GM19240 (cell line): ENCODE measurements around the gene ARRB2.
"Not testable (repeated sequence)": the region's sequence is repeated elsewhere in the genome, so short reads cannot be mapped to it uniquely, and the experiment has no call there.

Experiments
- DNase-seq: peaks from one replicate; pipeline ENCODE4 v3.0.0; 2011; ENCODE audit warnings: low spot score; ENCODE audit not compliant: insufficient read length

ARRB2 gene

DNA sequence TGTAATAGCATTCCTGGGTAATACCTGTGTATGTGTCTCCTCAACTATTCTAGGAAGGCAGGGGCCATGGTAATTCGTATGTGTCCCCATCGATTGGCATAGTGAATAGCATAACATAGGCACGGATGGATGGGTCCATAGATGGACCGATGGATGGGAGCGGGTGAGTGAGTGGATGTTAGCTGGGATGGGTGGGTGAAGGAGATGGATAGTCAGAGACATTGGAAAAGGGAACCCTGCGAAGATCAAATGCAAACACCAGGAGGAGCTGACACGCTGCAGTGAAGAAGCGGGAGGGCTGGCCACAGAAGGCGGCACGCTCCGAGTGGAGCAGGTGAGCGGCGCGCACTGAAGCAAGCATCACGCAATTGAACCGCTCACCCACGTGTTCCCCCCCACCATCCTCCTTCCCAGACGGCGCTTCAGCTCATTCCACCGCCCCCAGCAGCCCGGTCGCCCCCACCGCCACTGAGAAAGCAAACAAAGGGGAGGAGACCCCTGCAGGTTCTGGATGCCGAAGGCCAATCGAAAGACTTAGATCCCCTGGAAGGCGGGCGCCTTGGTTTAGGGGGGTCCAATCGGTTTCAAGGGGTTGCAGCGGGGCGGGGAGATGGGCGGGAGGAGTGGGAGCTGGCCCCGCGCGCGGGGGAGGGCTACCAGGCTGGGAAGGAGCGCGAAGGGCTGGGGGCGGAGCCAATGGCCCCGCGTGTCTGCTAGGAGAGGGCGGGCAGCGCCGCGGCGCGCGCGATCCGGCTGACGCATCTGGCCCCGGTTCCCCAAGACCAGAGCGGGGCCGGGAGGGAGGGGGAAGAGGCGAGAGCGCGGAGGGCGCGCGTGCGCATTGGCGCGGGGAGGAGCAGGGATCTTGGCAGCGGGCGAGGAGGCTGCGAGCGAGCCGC, at the start of gene ARRB2:
Gene ARRB2 (plus strand): TSS at position 839 of the 899 bp plus-strand sequence. CDS start 90 bp downstream, outside the sequence.
- peak; percentile 96 for DNase-seq

DNA sequence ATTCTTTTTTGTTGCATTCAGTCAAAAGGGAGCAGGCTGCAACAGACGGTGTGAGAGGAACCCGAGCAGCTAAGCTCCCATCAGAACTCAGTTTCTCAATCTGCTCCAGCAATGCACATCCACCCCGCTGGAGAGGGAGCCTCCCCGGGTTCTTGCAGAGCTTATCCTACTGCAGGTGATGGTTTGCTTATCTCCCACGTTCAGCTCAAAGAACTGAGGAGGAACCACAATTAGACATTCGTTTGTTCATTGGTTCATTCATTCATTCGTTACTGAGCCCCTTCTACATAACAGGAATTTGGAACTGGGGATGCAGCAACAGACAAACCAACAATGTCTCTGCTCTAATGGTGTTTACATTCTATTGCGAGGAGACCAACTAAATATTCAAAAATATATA, 46.7 kb upstream of the ARRB2 start:
- no peak for DNase-seq

DNA sequence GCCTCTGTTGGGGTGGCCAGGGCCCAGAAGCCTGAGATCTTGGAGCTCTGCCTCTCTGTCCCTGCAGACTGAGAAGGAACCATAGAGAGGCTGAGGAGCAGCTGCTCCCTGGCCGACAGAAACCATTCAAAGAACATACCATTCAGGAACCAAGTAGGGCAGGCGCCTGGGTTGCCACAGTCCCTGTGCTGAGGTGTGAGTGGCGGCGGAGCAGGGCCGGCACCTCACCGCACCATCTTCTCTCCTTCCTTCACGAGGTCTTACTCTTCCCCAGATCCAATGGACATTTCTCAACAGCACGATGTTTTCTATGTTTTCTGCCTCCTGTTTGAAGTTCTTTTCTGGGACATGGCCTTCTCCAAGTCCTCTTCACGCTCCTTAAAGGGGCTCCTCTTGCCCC, 46.2 kb upstream of the ARRB2 start:
- no peak for DNase-seq

DNA sequence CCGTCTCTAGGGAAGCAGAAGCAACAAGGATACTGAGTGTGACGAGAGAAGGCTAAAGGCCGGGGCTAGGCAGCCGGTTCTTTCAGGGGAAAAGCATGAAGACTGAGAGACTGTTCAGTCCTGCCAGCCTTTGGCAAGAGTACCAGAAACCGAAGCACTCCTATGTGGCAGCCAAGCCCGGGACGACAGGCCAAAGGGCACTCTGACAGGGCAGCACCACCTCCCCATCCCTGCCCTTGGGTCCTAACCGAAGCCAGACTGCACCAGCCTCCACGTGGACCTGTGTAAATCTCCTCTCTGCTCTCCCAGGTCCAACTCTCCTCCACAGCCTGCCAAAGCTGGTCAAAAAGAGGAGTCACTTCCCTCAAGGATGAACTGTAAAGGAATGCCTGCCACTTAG, 45.4 kb upstream of the ARRB2 start:
- no peak for DNase-seq

DNA sequence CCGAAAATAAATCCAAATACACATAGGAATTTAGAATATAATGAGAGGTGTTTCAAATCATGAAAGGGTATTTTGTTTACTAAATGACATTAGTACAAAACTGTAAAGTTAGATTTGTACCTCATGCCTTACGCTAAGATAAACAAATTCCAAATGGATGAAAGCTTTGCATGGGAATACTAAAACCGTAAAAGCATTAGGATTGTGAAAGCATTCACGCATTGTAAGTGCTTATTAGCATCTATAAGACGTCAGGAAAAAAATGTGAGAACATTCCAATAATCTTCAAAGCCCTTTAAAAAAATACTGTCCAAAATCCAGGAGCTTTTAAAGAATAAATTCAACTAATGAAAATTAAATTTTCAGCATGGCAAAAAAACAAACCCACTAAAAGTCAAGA, 44.1 kb upstream of the ARRB2 start:
- no peak for DNase-seq

DNA sequence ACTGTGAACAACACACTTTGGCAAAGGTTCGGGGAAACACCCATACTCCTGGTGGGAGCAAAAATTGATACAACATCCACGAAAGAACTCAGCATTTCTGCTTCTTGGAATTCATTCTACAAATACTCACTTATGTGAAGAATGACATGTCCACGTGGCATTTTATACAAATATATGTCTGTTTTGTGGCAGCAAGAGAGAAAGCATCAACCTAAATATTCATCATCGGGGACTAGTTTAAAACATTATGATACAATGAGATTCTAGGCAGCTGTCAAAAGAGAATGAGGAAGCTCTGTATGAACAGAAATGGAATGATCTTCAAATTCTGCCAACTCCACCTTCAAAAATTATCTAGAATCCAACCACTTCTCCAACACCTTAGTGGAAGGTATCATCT, 43.3 kb upstream of the ARRB2 start:
- no peak for DNase-seq

DNA sequence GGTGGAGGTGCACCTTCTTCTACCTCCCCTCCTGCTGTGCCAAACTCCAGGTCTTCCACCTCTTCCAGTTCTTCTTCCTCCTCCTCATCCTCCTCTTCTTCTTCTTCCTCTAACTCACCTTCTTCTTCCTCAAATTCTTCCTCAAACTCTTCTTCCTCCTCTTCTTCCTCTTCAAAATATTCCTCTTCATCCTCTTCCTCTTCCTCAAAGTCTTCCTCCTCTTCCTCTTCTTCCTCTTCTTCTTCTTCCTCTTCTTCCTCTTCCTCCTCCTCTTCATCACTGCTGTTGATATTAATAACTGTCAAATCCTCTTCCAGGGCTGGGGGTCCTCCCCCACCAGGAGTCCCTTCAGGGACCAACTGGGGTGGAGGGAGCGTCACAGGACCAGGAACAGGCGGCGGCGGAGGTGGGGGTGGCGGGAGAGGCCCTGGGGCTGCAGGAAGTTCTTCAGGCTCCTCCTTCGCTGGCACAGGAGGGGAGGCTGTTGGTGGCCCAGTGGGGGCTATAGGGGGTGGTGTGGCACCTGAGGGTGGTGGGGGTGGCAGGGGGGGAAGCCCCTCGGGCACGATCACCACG, 38.3 kb upstream of the ARRB2 start:
- no peak for DNase-seq

DNA sequence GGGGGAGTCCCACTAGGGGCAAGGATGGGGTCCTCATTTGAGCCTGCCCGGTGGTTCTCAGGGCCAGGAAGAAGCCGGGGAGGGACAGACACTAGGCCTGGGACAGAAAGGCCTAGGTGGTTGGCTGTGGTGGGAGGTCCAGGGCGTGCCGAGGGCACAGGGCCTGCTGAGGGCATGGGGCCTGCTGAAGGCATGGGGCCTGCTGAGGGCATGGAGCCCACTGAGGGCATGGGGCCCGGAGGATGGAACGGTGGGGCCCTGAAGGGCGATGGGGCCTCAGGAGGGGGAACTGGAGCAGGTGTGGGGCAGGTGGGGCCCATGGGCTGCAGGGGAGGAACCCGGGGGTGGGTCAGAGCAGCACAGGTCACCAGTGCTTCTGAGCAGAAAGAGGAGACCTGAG, 37.7 kb upstream of the ARRB2 start:
- no peak for DNase-seq

DNA sequence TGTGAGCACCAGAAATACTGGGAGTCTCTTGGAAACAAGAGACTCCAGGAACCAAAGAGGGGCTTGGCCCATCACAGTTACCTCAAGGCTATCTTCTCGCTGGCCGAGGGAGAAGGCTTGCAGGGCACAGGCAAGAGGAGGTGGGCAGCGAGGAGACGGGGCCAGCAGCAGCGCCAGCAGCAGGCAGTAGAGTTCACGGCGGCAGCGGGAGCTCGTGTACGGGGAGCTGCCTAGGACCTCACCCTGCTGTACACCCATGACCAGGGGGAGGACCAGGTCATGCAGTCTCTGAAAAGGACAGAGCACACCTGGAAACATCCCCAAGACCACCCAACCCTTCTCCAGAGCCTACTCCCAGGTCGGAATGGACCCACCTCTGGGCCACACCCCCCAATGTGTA, 37.3 kb upstream of the ARRB2 start:
- no peak for DNase-seq

DNA sequence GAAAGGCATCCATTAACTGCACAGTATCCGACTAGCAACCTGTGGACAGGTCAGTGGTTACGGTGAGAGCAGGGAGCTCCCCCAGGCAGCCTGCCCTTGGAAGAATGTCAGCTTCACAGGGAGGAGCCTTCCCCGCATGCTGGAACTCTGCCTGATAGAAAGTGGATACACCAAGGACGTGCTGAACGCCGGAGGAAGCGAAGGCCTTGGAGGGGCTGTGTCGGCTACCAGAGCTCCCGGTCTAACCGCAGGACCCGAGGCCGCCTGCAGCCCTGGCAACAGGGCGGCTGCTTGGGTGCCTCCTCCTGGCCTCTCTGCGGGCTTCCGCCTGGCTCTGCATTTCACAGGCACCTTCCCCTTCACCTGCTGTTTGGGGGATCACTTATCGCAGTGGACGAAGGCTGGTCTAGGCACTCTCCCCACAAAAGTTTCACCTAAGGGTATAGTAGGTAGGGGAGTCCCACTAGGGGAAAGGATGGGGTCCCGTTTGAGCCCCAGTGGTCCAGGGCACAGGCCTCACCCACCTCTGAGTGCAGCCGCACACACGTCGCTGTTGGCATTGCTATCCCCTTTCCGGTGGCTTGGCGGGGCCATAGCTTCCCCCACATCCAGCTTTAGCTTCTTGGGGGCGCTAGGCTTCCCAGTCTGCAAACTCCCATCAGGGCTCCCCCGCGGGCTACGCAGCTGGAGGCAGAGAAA, 36.3 kb upstream of the ARRB2 start:
- no peak for DNase-seq

DNA sequence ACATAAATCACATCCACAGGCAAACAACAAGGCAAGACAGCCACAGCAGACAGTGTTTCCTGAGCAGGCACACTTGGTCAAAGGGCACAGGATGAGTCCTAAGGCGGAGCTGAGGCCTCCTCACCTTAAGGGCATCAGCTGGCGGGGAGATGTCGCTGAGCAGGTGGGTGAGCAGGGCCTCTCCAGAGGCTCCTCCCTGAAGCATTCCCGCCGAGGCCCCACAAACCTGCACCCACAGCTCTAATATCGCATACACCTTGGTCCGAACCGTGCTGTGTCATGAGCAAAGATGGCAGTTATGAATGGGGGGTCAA, 35.8 kb upstream of the ARRB2 start:
- DNase-seq = no peak

DNA sequence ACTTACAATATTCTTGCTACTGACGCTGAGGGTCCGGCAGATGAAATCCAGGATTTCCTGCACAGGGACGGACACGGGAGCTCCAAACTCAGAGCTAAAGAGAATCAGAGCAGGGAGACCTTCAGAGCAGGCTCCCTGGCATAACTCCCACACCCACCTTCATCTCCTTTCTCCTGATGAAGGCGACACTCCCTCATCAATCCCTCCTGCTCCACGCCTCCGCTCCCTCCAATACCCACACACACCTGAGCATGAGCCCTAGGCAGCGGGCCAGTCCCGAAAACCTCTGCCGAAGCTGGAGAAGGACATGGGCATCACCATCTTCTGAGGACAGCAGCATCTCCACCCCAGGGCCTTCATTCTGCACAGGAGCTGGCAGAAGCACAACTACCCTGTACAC, 34.6 kb upstream of the ARRB2 start:
- DNase-seq = no peak

DNA sequence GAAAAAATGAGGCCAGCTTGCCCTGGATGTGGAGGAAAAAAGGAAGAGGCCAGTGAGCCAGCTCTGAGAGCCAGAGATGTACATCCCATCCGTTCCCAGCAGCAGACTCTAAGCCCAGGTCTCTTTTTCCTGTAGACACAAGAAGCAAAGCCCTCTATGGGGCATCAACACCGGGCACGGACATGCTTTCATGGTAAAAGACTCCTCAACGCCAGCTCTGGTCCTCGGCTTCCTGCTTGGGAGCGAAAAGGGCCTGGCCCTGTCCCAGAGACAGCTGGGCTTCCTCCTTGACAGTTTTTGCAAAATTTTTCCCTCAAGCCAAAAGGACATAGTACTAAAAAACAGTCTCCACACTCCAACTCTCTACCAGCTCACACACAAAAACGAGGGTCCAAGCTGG, 33.6 kb upstream of the ARRB2 start:
- DNase-seq = no peak

DNA sequence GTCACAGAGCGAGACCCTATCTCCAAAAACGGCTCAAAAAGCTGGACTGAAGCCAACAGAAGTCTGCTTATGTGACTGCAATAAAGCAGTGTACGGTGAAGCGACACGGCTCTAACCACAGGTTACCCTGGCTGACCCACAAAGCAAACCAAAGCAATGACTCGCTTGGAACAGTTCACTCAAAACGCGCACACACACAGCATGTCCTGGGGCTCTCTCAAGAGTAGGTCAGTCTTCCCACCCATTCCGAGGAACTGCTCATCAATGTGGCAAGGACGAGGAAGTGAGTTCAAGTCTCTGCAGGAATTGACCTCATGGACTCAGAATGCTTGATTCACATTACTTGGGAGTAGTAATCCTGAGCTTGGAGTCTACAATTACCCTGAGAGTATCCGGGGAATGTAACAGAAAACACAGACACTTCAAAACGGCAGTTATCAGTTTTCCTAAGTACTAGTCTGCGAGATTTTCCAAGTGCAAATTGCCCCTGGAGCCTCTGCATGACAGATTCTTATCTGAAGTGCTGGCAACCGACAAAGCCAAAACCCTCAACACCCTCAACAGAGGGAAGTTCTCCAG, 31.9 kb upstream of the ARRB2 start:
- no peak for DNase-seq

DNA sequence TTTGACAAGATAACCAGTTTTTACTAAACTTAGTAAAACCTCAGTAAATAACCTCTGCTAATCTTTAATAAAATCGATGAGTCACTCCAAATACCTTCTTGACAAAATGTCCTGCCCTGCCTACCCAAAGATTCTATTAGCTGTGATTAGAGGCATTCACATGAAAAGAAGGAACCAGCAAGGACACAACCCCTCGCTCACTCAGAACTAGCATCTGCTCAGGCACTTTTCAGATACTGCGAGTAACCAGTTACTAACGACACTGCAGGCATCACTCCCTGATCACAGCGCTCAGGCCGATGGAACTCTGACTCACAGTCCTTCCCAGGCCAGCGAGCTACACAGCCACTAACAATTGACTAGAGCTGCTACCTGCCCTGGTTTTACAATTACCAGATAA, 30.8 kb upstream of the ARRB2 start:
- no peak for DNase-seq

DNA sequence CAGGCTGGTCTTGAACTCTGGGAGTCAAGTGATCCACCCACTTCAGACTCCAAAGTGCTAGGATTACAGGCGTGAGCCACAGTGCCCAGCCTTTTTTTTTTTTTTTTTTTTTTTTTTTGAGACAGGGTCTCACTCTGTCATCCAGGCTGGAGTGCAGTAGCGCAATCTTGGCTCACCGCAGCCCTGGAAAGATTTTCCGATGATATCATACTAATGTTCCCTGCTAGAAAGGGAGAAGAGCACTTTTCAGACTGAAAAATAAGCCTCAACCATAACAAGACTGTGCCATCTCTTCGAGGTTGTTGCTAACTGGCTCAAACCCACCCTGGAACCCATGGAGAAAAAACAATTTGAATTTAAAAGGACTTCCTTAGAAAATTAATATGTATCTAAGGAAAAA, 26.7 kb upstream of the ARRB2 start:
- not testable (repeated sequence) for DNase-seq

DNA sequence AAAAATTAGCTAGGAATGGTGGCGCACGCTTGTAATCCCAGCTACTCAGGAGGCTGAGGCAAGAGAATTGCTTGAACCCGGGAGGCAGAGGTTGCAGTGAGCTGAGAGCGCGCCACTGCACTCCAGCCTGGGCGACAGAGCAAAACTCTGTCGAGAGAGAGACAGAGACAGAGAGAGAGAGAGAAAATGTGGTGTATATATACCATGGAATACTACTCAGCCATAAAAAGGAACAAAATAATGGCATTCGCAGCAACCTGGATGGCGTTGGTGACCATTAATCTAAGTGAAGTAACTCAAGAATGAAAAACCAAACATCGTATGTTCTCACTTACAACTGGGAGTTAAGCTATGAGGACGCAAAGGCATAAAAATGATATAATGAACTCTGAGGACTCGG, 20.6 kb upstream of the ARRB2 start:
- DNase-seq = not testable (repeated sequence)

DNA sequence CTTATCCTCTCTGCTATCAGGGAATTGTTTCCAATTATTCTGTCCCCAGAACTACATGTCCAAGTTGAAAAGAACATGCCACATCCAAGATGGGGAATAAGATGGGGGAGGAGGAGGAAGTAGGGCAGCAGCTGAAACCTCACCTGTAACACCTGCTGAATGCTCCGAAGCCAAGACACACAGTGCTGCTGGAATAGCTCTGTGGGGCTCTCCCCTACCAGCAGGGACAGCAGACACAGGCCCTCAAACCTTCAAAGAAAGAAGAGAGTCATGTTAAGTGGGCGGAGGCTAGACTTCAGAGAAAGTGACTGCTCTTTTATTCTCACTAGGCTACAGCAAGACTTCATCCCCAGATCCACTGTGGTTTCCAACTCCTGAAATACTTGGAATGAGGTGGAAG, 19.7 kb upstream of the ARRB2 start:
- no peak for DNase-seq

DNA sequence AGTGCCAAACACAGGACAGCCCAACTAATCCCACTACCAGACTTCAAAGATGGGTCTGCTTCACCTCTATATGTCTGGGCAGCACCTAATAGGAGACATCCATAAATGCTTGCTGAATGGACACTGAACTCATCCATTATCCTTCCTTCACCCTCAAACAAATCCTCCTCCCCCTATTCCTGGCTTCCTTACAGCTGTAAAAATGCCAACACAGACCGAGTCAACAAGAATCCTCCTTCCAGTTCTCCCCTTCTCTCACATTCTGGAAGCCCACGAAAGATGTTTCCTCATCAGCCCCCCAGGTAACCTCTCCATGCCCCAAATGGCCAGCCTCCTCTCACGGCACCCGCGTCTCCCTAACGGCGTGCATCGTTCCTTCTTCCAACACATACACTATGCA, 18.7 kb upstream of the ARRB2 start:
- DNase-seq = no peak

DNA sequence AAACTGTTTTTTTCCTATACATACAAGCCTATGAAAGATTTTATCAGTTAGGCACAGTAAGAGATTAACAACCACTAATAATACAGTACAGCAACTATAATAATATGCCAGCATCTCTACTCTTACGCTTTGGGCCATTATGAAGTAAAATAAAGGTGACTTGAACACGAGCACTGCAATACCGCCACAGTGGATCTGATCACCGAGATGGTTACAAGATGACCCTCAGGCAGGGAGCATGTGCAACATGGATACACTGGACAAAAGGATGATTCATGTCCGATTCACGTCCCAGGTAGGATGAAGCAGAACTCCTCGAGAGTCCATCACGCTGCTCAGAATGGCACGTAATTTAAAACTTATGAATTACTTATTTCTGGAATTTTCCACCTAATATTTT, 17.0 kb upstream of the ARRB2 start:
- no peak for DNase-seq

DNA sequence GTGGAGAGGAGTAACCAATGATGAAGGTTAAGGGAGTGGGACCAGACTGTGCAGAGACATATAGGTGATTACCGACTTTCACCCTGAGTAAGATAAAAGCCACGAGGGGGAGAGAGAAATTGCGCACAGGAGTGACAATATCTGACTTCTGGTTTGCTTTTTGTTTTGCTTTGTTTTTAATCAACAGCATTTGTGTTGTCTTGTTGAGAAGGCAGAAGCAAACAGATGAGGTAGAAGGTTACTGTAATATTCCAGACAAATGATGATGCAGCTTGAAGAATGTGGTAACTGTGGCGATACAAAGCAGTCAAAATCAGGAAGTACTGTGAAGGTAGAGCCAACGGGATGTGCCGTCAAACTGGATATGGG, 14.0 kb upstream of the ARRB2 start:
- no peak for DNase-seq

DNA sequence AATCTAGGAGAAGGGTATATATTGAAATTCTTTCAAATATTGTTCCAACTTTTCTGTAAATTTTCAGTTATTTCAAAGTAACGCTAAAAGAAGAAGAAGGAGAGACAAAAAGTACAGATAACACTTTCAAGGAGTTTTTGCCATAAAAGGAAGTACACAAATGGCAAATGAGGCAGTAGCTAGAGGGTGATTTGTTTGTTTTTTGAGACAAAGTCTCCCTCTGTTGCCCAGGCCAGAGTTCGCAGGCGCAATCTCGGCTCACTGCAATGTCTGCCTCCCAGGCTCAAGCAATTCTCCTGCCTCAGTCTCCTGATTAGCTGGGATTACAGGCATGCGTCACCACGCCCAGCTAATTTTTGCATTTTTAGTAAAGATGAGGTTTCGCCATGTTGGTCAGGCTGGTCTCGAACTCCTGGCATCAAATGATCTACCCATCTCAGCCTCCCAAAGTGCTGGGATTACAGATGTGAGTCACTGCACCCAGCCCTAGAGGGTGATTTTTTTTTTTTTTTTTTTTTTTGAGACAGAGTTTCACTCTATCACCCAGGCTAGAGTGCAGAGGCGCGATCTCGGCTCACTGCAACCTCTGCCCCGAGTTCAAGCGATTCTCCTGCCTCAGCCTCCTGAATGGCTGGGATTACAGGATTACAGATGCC, 10.9 kb upstream of the ARRB2 start:
- not testable (repeated sequence) for DNase-seq
